ENCODE data around the gene HIRIP3.
"Not testable (repeated sequence)": the region's sequence is repeated elsewhere in the genome, so short reads cannot be mapped to it uniquely, and the experiment has no call there.

HIRIP3 gene

GRCh38 chr16:29982560-29983419, 12.6 kb downstream of the HIRIP3 start:
- DNase-seq: no peak

DNA sequence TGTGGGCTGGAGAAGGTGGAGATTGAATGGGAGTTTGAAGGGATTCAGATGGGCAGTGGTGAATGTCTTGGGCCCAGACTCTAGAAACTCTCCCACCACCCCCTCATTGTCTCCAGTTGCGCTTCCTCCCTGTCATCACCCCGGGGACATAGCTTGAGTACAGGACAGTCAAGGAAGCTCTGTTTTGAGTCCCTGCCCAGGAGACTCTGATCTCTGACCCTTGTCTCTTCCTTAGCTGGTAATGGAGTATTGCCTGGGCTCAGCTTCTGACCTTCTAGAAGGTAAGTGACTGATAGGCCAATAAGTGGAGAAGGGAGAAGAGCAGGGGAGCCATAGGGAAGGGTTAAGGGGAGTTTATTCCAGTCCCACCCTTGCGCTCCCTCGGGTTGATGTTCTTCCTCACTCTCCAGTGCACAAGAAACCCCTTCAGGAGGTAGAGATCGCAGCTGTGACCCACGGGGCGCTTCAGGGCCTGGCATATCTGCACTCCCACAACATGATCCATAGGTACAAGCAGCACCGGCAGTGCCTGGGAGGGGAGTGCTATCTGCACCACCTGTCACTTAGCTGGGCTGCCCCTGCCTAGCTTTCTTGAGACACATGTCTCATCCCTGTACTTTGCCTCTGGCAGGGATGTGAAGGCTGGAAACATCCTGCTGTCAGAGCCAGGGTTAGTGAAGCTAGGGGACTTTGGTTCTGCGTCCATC, 16.7 kb downstream of the HIRIP3 start:
- DNase-seq: no peak

GRCh38 chr16:29978081-29978480, 17.3 kb downstream of the HIRIP3 start:
- DNase-seq: no peak

- no peak for DNase-seq
Observed at GRCh38 chr16:29977063-29977825, 18.2 kb downstream of the HIRIP3 start.

DNA sequence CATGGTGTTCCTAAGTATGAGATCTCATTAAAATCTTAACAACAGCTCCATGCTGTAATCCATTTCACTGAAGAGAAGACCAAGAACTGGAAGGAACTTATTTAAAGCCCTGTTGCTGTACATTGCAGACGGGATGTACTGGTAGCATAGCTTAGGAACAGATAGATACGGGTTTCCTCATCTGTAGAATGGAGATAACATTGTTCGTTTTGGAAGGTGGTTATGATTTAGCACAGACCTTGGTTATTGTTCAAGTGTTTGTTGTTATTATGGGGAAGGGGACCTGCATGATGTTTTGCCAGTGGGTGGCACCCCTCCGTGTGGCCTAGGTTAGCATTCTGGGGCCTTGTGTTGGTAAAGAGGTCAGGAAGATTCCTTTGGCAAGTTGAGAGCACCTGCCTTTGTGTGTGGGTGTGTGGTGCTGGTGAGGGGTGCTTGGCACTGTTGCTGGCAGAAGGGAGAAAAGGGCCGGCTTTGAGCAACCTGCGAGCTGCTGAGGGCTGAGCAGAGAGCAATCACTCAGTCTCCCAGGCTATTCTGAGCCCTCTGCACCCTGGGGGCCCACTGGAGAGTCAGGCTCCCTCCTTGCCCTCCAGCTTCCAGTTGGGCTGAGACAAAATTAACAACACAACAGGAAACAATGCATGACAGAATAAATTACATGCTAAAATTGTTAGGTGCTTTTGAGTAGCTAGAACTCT, 19.5 kb downstream of the HIRIP3 start:
- DNase-seq: no peak

- no peak for DNase-seq
Observed at GRCh38 chr16:29975134-29975538, 20.3 kb downstream of the HIRIP3 start.

DNA sequence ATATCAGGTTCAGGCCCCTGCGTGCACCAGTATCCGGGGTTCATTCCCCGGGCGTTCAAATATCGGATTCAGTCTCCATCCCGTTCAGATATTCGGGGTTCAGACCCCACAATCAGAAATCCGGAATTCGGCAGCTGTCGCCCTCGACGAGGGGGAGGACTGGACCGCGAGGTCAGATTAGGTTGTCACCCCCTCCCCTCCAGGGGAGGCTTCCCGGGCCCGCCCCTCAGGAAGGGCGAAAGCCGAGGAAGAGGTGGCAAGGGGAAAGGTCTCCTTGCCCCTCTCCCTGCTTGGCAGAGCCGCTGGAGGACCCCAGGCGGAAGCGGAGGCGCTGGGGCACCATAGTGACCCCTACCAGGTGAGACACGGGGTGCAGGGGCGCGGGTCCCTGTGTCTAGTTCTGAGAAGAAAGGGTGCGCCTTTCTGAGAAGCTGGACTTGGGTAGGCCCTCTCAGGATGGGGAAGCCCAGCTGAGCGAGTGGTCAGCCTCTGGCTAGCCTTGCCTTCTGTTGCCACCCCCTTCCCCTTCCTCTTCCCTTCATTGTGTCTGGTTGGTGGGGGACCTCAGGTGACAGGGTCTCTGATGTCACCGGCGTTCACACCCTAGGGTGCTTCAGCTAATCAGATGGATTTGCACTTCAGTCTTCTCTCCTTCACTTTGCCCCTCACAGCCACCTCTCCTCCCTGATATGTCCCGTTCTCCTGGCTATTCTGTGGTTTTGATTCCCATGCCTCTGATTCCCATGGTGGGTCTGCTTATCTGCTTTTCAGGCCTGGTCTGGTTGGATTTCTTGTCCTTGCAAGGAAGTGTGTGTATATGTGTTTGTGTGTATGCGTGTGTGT, 20.9 kb downstream of the HIRIP3 start:
- DNase-seq: peak; percentile 18

GRCh38 chr16:29973384-29974246, 21.8 kb downstream of the HIRIP3 start, which contains the start of gene TAOK2:
Gene TAOK2 (plus strand): TSS chr16:29973868. CDS start chr16:29977773, 3,905 bp downstream.
- DNase-seq: peak; percentile 98

GRCh38 chr16:29972992-29973383, 22.4 kb downstream of the HIRIP3 start:
- DNase-seq: no peak

GRCh38 chr16:29972500-29972899, 22.9 kb downstream of the HIRIP3 start:
- DNase-seq: no peak

DNA sequence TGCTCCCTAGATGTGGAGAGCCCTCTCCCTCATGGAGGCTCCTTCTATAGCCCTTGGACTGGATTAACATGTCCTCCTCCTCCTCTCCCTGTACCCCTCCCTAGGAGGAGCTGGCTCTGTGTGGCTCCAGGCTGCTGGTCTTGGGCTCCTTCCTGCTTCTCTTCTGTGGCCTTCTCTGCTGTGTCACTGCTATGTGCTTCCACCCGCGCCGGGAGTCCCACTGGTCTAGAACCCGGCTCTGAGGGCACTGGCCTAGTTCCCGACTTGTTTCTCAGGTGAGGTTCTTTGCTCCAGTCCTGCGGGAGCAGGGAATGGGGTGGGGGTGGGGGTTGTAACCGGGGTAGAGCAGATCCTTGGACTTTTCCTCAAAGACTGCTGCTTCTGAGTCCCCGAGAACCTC, 24.1 kb downstream of the HIRIP3 start:
- DNase-seq: no peak

GRCh38 chr16:29968205-29968604, 27.2 kb downstream of the HIRIP3 start:
- DNase-seq: no peak

DNA sequence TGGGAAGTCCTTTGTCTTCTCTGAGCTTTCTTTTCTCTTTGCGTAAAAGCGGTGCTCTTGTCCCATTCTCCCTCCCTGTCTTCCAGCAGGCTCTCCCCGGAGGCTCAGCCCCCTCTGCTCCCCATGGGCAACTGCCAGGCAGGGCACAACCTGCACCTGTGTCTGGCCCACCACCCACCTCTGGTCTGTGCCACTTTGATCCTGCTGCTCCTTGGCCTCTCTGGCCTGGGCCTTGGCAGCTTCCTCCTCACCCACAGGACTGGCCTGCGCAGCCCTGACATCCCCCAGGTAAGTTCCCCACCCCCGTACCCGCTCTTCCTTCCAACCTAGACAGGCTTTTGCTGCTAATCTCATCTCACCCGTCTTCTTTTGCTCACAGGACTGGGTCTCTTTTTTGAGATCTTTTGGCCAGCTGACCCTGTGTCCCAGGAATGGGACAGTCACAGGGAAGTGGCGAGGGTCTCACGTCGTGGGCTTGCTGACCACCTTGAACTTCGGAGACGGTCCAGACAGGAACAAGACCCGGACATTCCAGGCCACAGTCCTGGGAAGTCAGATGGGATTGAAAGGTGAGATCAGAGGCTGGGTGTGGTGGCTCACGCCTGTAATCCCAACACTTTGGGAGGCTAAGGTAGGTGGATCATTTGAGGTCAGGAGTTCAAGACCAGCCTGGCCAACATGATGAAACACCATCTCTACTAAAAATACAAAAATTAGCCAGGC, 32.2 kb downstream of the HIRIP3 start:
- no peak for DNase-seq

DNA sequence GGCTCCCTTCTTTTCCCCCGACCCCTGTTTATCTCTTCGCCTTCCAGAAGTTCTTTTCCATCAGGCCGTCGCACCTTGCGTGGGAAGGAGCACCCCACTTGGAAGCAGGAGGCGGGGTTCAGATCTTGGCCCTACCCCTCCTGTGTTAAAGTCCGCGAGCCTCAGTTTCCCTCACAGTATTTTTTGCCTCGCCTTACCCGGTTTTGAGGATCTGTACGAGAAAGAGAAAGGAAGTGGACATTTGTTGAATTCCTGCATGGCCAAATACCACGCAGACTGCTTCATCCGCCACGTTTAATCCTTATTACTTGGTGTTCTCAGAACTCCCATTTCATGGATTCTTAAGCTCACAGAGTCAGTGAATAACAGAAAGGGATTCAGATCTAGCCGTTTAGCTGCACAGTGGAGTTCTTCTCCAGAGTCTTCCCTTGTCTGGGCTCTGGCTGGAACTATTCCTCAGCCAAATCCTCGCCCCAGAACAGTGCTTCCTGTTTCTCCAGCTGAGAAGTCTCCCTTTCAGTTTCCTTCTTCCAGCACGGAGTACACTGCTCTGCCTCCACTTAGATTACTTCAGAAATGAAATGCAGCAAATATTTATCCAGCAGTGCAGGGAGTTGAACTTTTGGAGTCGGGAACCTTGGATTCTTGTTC, 32.9 kb downstream of the HIRIP3 start:
- DNase-seq: no peak

GRCh38 chr16:29961479-29962343, 33.7 kb downstream of the HIRIP3 start, which contains the start of gene TMEM219:
Gene TMEM219 (plus strand): TSS chr16:29962079. CDS start chr16:29963144, 1,065 bp downstream.
- DNase-seq: peak; percentile 93

- DNase-seq: no peak
Observed at GRCh38 chr16:29961127-29961478, 34.3 kb downstream of the HIRIP3 start.

DNA sequence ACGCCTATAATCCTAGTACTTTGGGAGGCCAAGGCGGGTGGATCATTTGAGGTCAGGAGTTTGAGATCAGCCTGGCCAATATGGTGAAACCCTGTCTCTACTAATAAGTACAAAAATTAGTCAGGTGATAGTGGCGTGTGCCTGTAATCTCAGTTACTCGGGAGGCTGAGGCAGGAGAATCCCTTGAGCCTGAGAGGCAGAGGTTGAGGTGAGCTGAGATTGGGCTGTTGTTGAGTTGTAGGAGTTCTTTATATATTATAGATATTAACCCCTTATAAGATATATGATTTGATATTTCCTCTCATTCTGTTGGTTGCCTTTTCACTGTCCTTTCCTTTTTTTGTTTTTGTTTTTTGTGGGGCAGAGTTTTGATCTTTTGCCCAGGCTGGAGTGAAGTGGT, 35.6 kb downstream of the HIRIP3 start:
- not testable (repeated sequence) for DNase-seq

GRCh38 chr16:29959293-29959692, 36.1 kb downstream of the HIRIP3 start:
- no peak for DNase-seq

Data from CD4-positive, alpha-beta T cell treated with Interleukin-6 for 4 hours (primary cell).